ENCODE measurements around the gene GPC6. TPM values are rescaled to one million over a fixed set of nuclear protein-coding genes. Genes with fewer than 3 reads are reported as not detected.

Gene GPC6
- total RNA-seq, 2 donors from 2014 or later: 3.4 to 5.3 TPM

GRCh38 chr13:93847162-93847561 is 620.6 kb downstream of the GPC6 start:
- intact Hi-C loops (cut with DNase I): no loop called here
- Histone ChIP-seq H3K36me3 (no peaks in the 10 kb centered on the region), H3K4me1 (replicated peaks) (no peaks in the 10 kb centered on the region), H3K9me3 (no peaks in the 10 kb centered on the region), H3K27me3 (replicated peaks; ENCODE audit: insufficient read depth) (no peaks in the 10 kb centered on the region), H3K4me3 (no peak overlapping the region), H3K27ac (no peak overlapping the region)
- whole genome bisulfite sequencing: 86% methylated on average over 7 of the region's 7 CpGs
- TF ChIP-seq POLR2A (IDR thresholded peaks at IDR 0.05): no peak
- no peak for TF ChIP-seq POLR2AphosphoS5 (IDR thresholded peaks at IDR 0.05)
- TF ChIP-seq CTCF (IDR thresholded peaks at IDR 0.05): no peak
- no peak for DNase-seq (ENCODE audit: low spot score)

- WGBS: 71% methylated on average over 4 of the region's 4 CpGs
- no peaks in the 10 kb centered on the region for H3K4me1 ChIP-seq (replicated peaks)
- no peak for DNase-seq (ENCODE audit: low spot score)
- intact Hi-C loops (cut with DNase I): no loop called here
- TF ChIP-seq POLR2AphosphoS5 (IDR thresholded peaks at IDR 0.05): no peak
- TF ChIP-seq CTCF (IDR thresholded peaks at IDR 0.05): no peak
- TF ChIP-seq POLR2A (IDR thresholded peaks at IDR 0.05): no peak
- no peak overlapping the region for H3K27ac ChIP-seq
- no peaks in the 10 kb centered on the region for H3K36me3 ChIP-seq
- no peaks in the 10 kb centered on the region for H3K9me3 ChIP-seq
- no peaks in the 10 kb centered on the region for H3K27me3 ChIP-seq (replicated peaks; ENCODE audit: insufficient read depth)
- no peak overlapping the region for H3K4me3 ChIP-seq
Observed at GRCh38 chr13:93848247-93848646, 621.6 kb downstream of the GPC6 start.

- Histone ChIP-seq H3K4me3 (no peak overlapping the region), H3K4me1 (replicated peaks) (no peaks in the 10 kb centered on the region), H3K9me3 (no peaks in the 10 kb centered on the region), H3K27me3 (replicated peaks; ENCODE audit: insufficient read depth) (no peaks in the 10 kb centered on the region), H3K27ac (no peak overlapping the region), H3K36me3 (no peaks in the 10 kb centered on the region)
- intact Hi-C loops (cut with DNase I): no loop called here
- TF ChIP-seq CTCF (IDR thresholded peaks at IDR 0.05): no peak
- TF ChIP-seq POLR2A (IDR thresholded peaks at IDR 0.05): no peak
- TF ChIP-seq POLR2AphosphoS5 (IDR thresholded peaks at IDR 0.05): no peak
- no peak for DNase-seq (ENCODE audit: low spot score)
- 41% methylated on average over 2 of the region's 2 CpGs for WGBS
Observed at GRCh38 chr13:93851236-93851635, 624.6 kb downstream of the GPC6 start.

- WGBS: 79% methylated on average over 5 of the region's 5 CpGs
- no peak for DNase-seq (ENCODE audit: low spot score)
- H3K4me3 ChIP-seq: no peak overlapping the region
- no peaks in the 10 kb centered on the region for H3K36me3 ChIP-seq
- no peaks in the 10 kb centered on the region for H3K4me1 ChIP-seq (replicated peaks)
- H3K27me3 ChIP-seq (replicated peaks; ENCODE audit: insufficient read depth): no peaks in the 10 kb centered on the region
- TF ChIP-seq CTCF (IDR thresholded peaks at IDR 0.05) (no peak), POLR2A (IDR thresholded peaks at IDR 0.05) (no peak), POLR2AphosphoS5 (IDR thresholded peaks at IDR 0.05) (no peak)
- no peaks in the 10 kb centered on the region for H3K9me3 ChIP-seq
- intact Hi-C loops (cut with DNase I): no loop called here
- H3K27ac ChIP-seq: no peak overlapping the region
Observed at GRCh38 chr13:93853912-93854311, 627.3 kb downstream of the GPC6 start.

GRCh38 chr13:93857126-93857525 is 630.5 kb downstream of the GPC6 start:
- no peaks in the 10 kb centered on the region for H3K9me3 ChIP-seq
- no peak for DNase-seq (ENCODE audit: low spot score)
- intact Hi-C loops (cut with DNase I): no loop called here

More at GRCh38 chr13:93857126-93857525, 630.5 kb downstream of the GPC6 start:
- no peak for TF ChIP-seq CTCF (IDR thresholded peaks at IDR 0.05)
- TF ChIP-seq POLR2AphosphoS5 (IDR thresholded peaks at IDR 0.05): no peak
- no peak for TF ChIP-seq POLR2A (IDR thresholded peaks at IDR 0.05)
- Histone ChIP-seq H3K27me3 (replicated peaks; ENCODE audit: insufficient read depth) (no peaks in the 10 kb centered on the region), H3K27ac (no peak overlapping the region), H3K36me3 (no peaks in the 10 kb centered on the region), H3K4me1 (replicated peaks) (no peaks in the 10 kb centered on the region), H3K4me3 (no peak overlapping the region)
